ENCODE measurements around the gene C17orf67.

GRCh38 chr17:56861899-56862298 lies 28.2 kb upstream of the C17orf67 start:
- TF ChIP-seq MED1 (CRISPR knock-in tag; IDR thresholded peaks at IDR 0.05): no peak
- no peak for TF ChIP-seq NCOA2 (CRISPR knock-in tag; IDR thresholded peaks at IDR 0.05)
- TF ChIP-seq POLR2A (IDR thresholded peaks at IDR 0.05; ENCODE audit: insufficient read depth in 1 of 2, low read depth in 2 of 2, low read length in 2 of 2): no peak
- TF ChIP-seq GABPA (IDR thresholded peaks at IDR 0.05; ENCODE audit: low read depth, low read length): no peak
- no peak for TF ChIP-seq GABPA (CRISPR knock-in tag; IDR thresholded peaks at IDR 0.05; ENCODE audit: low read depth)
- TF ChIP-seq CEBPZ (IDR thresholded peaks at IDR 0.05; ENCODE audit: low read length): no peak
- no peak for TF ChIP-seq REST (IDR thresholded peaks at IDR 0.05; ENCODE audit: borderline replicate concordance in 1 of 2, low read depth in 1 of 2, low read length in 2 of 2)
- TF ChIP-seq FLYWCH1 (CRISPR knock-in tag; IDR thresholded peaks at IDR 0.05): no peak
- no peak for TF ChIP-seq PTBP1 (IDR thresholded peaks at IDR 0.05; ENCODE audit: low read depth, low read length, poor library complexity, severe bottlenecking)
- TF ChIP-seq ZBTB44 (CRISPR knock-in tag; IDR thresholded peaks at IDR 0.05): no peak
- TF ChIP-seq KAT7 (CRISPR knock-in tag; IDR thresholded peaks at IDR 0.05; ENCODE audit: borderline replicate concordance): no peak
- TF ChIP-seq RBFOX2 (IDR thresholded peaks at IDR 0.05; ENCODE audit: low read depth, low read length): no peak
- TF ChIP-seq TRAFD1 (CRISPR knock-in tag; IDR thresholded peaks at IDR 0.05; ENCODE audit: borderline replicate concordance): no peak
